H9 (cell line): ENCODE data around the gene HYAL3. TPM values are rescaled to one million over a fixed set of nuclear protein-coding genes. Genes with fewer than 3 reads are reported as not detected.
A peak's percentile ranks its signal among the peaks of the same experiment; 100 is the strongest.

Experiments
- DNase-seq: peaks from one replicate; pipeline ENCODE4 v3.0.0-alpha.2; 2017
- H2AFZ ChIP-seq: one replicate; pipeline ENCODE4 v1.6.1; 2013; ENCODE audit warnings: mild to moderate bottlenecking, low read length, control low read depth, moderate library complexity
- H2AK5ac ChIP-seq: 2 replicates; pipeline ENCODE4 v1.6.1; 2013; ENCODE audit warnings: low read length, control low read depth, mixed read lengths; ENCODE audit not compliant: insufficient read length
- H2BK120ac ChIP-seq: one replicate; pipeline ENCODE4 v1.6.1; 2013; ENCODE audit warnings: low read depth, mild to moderate bottlenecking, low read length, control low read depth, inconsistent platforms; ENCODE audit not compliant: poor library complexity, severe bottlenecking
- H2BK12ac ChIP-seq: 2 replicates; pipeline ENCODE4 v1.6.1; 2013; ENCODE audit warnings: low read length, control low read depth, mixed read lengths, low read depth; ENCODE audit not compliant: insufficient read length
- H2BK15ac ChIP-seq: 2 replicates; pipeline ENCODE4 v1.6.1; 2013; ENCODE audit warnings: low read depth, low read length, control low read depth
- H2BK20ac ChIP-seq: one replicate; pipeline ENCODE4 v1.6.1; 2013; ENCODE audit warnings: low read depth, mild to moderate bottlenecking, low read length, control low read depth, inconsistent platforms; ENCODE audit not compliant: poor library complexity, severe bottlenecking
- H2BK5ac ChIP-seq: 2 replicates; pipeline ENCODE4 v1.6.1; 2013; ENCODE audit warnings: low read length, control low read depth, mixed read lengths; ENCODE audit not compliant: insufficient read length
- H3K14ac ChIP-seq: 2 replicates; pipeline ENCODE4 v1.6.1; 2013; ENCODE audit warnings: low read length, control low read depth; ENCODE audit not compliant: insufficient read depth
- H3K18ac ChIP-seq: 2 replicates; pipeline ENCODE4 v1.6.1; 2013; ENCODE audit warnings: low read depth, mild to moderate bottlenecking, mixed read lengths, low read length, control low read depth; ENCODE audit not compliant: insufficient read length
- H3K23ac ChIP-seq: 2 replicates; pipeline ENCODE4 v1.6.1; 2013; ENCODE audit warnings: low read length, control low read depth, mixed read lengths, low read depth; ENCODE audit not compliant: insufficient read length
- H3K23me2 ChIP-seq: 2 replicates; pipeline ENCODE4 v1.6.1; 2013; ENCODE audit warnings: low read depth, mild to moderate bottlenecking, mixed read lengths, low read length, control low read depth; ENCODE audit not compliant: insufficient read length, poor library complexity, severe bottlenecking
- H3K27ac ChIP-seq: 2 replicates; pipeline ENCODE4 v1.5.1; 2013; ENCODE audit warnings: low read length, control low read depth, mixed read lengths, low read depth; ENCODE audit not compliant: insufficient read length
- H3K27me3 ChIP-seq: 2 replicates; pipeline ENCODE4 v1.6.1; 2013; ENCODE audit warnings: low read length, control low read depth, inconsistent platforms; ENCODE audit not compliant: insufficient read depth
- H3K4ac ChIP-seq: 2 replicates; pipeline ENCODE4 v1.6.1; 2013; ENCODE audit warnings: low read depth, mild to moderate bottlenecking, control low read depth, inconsistent platforms, low read length, moderate library complexity
- H3K4me1 ChIP-seq: 2 replicates; pipeline ENCODE4 v1.6.1; 2013; ENCODE audit warnings: low read length, control low read depth, inconsistent platforms; ENCODE audit not compliant: insufficient read depth
- H3K4me2 ChIP-seq: 2 replicates; pipeline ENCODE4 v1.6.1; 2013; ENCODE audit warnings: low read length, control low read depth, mixed read lengths; ENCODE audit not compliant: insufficient read length, insufficient read depth
- H3K56ac ChIP-seq: 2 replicates; pipeline ENCODE4 v1.6.1; 2013; ENCODE audit warnings: low read depth, mild to moderate bottlenecking, mixed read lengths, low read length, control low read depth; ENCODE audit not compliant: insufficient read length
- H3K79me1 ChIP-seq: 2 replicates; pipeline ENCODE4 v1.6.1; 2013; ENCODE audit warnings: low read depth, mild to moderate bottlenecking, moderate library complexity, low read length, control low read depth, inconsistent platforms; ENCODE audit not compliant: insufficient read depth, poor library complexity, severe bottlenecking
- H3K79me2 ChIP-seq: 2 replicates; pipeline ENCODE4 v1.6.1; 2013; ENCODE audit warnings: low read length, control low read depth, inconsistent platforms; ENCODE audit not compliant: insufficient read depth
- H3K9ac ChIP-seq: 2 replicates; pipeline ENCODE4 v1.6.1; 2013; ENCODE audit warnings: low read length, control low read depth, mixed read lengths; ENCODE audit not compliant: insufficient read length; ENCODE audit errors: extremely low read depth
- H3K9me3 ChIP-seq: one replicate; pipeline ENCODE4 v1.6.1; 2013; ENCODE audit warnings: low read depth, low read length, inconsistent platforms; ENCODE audit not compliant: control insufficient read depth
- H3T11ph ChIP-seq: one replicate; pipeline ENCODE4 v1.6.1; 2013; ENCODE audit warnings: mild to moderate bottlenecking, low read length, control low read depth, inconsistent platforms
- H4K20me1 ChIP-seq: one replicate; pipeline ENCODE4 v1.6.1; 2013; ENCODE audit not compliant: control insufficient read depth, insufficient read length, insufficient read depth
- H4K5ac ChIP-seq: 2 replicates; pipeline ENCODE4 v1.6.1; 2013; ENCODE audit warnings: low read depth, mild to moderate bottlenecking, mixed read lengths, low read length, control low read depth; ENCODE audit not compliant: insufficient read length
- H4K8ac ChIP-seq: replicated peaks from 2 replicates; pipeline ENCODE4 v1.6.1; 2013; ENCODE audit warnings: low read length, control low read depth, mixed read lengths, low read depth; ENCODE audit not compliant: insufficient read length
- H4K91ac ChIP-seq: 2 replicates; pipeline ENCODE4 v1.6.1; 2013; ENCODE audit warnings: low read depth, mild to moderate bottlenecking, moderate library complexity, mixed read lengths, low read length, control low read depth; ENCODE audit not compliant: insufficient read length
- H3K27ac Mint-ChIP-seq, 3 experiments: 2 replicates in 2 of 3; 3 replicates in 1 of 3; pipeline ENCODE4 v1.8.0; 2020 to 2021; ENCODE audit warnings: mixed read lengths in 3 of 3, mild to moderate bottlenecking in 1 of 3, moderate library complexity in 1 of 3
- H3K27me3 Mint-ChIP-seq: 2 replicates; pipeline ENCODE4 v1.8.0; 2021; ENCODE audit warnings: low read depth, mild to moderate bottlenecking, moderate library complexity, mixed read lengths
- H3K36me3 Mint-ChIP-seq, 3 experiments: 2 replicates in 2 of 3; 3 replicates in 1 of 3; pipeline ENCODE4 v1.8.0; 2020 to 2021; ENCODE audit warnings: low read depth in 3 of 3, mixed read lengths in 3 of 3; ENCODE audit not compliant: insufficient read depth in 1 of 3
- H3K4me1 Mint-ChIP-seq, 2 experiments: 2 replicates each; pipeline ENCODE4 v1.8.0; 2020; ENCODE audit warnings: mixed read lengths in 2 of 2
- H3K4me3 Mint-ChIP-seq, 2 experiments: 2 replicates in 1 of 2; 3 replicates in 1 of 2; pipeline ENCODE4 v1.8.0; 2020 to 2021; ENCODE audit warnings: mild to moderate bottlenecking in 2 of 2, mixed read lengths in 2 of 2, moderate library complexity in 1 of 2
- H3K9me3 Mint-ChIP-seq, 2 experiments: 2 replicates in 1 of 2; 3 replicates in 1 of 2; pipeline ENCODE4 v1.8.0; 2020; ENCODE audit warnings: mild to moderate bottlenecking in 2 of 2, mixed read lengths in 2 of 2, moderate library complexity in 1 of 2
- WGBS: extraction: QIAGEN DNeasy Blood & Tissue Kit; methylation state at CpG from one replicate; pipeline ENCODE4 v1.1.7; 2013; ENCODE audit warnings: missing lambda C conversion rate, low lambda C conversion rate, mixed read lengths; ENCODE audit not compliant: insufficient read length; ENCODE audit errors: extremely low coverage; 5-methylcytosine and 5-hydroxymethylcytosine counted together
- total RNA-seq: library from RNA; stranded (reverse); gene quantifications from 2 replicates; pipeline ENCODE4 v1.2.1, GENCODE V29; 2021
- TF ChIP-seq, protein P1 (sequence below): fragments of 200-600 bp; sonication (generic); conservative IDR thresholded peaks from 3 replicates; pipeline ENCODE4 v1.8.0; 2021; ENCODE audit warnings: antibody characterized with exemption, mild to moderate bottlenecking

The HYAL3 gene
- total RNA-seq, 1 experiment from 2014 or later: 3.1 TPM

GRCh38 chr3:50265571-50265970 lies 33.6 kb downstream of the HYAL3 start:
- H2AK5ac ChIP-seq: no peak overlapping the region
- no peak overlapping the region; the same call in 1 of the 2 replicates for H3K4ac ChIP-seq
- no peak overlapping the region for H4K5ac ChIP-seq
- H3K14ac ChIP-seq: peak overlapping the region; percentile 55; the same call in 1 of the 2 replicates
- H3K36me3 Mint-ChIP-seq: no peaks in the 10 kb centered on the region
- no peak for DNase-seq
- no peaks in the 10 kb centered on the region for H3K9me3 Mint-ChIP-seq
- H2AFZ ChIP-seq: no peak overlapping the region
- H3K23ac ChIP-seq: no peak overlapping the region
- H3K18ac ChIP-seq: peak overlapping the region; percentile 51
- no peak overlapping the region for H3K9ac ChIP-seq
- H2BK120ac ChIP-seq: no peak overlapping the region
- H4K91ac ChIP-seq: peak overlapping the region; percentile 36
- H3K27ac ChIP-seq: no peak overlapping the region
- H2BK20ac ChIP-seq: no peak overlapping the region
- peak overlapping the region in 1 of 2 experiments; percentile 31; a peak in 1 of 5 replicates for H3K4me3 Mint-ChIP-seq
- no peaks in the 10 kb centered on the region for H3K79me2 ChIP-seq
- peaks cover 3% of the 10 kb centered on the region; the same call in 1 of the 2 replicates for H3K27me3 Mint-ChIP-seq
- no peak overlapping the region for H2BK15ac ChIP-seq
- H3T11ph ChIP-seq: no peak overlapping the region
- no peaks in the 10 kb centered on the region for H3K27me3 ChIP-seq
- no peaks in the 10 kb centered on the region for H3K23me2 ChIP-seq
- no peak overlapping the region for H3K4me2 ChIP-seq
- peak overlapping the region; percentile 55 for H2BK12ac ChIP-seq
- no peaks in the 10 kb centered on the region for H3K79me1 ChIP-seq
- peaks cover 48 to 70% of the 10 kb centered on the region in 2 experiments for H3K4me1 Mint-ChIP-seq
- H4K20me1 ChIP-seq: no peaks in the 10 kb centered on the region
- peaks cover 5% of the 10 kb centered on the region; the same call in 1 of the 2 replicates for H3K4me1 ChIP-seq
- no CpG with 5 or more reads among the region's 1 CpG for WGBS
- H3K27ac Mint-ChIP-seq: peak overlapping the region in 2 of 3 experiments; percentile 77 to 87; a peak in 2 of 7 replicates
- no peak overlapping the region for H3K56ac ChIP-seq
- H4K8ac ChIP-seq: no peak overlapping the region
- H2BK5ac ChIP-seq: no peak overlapping the region
- H3K9me3 ChIP-seq: no peaks in the 10 kb centered on the region
- TF ChIP-seq, protein P1, sequence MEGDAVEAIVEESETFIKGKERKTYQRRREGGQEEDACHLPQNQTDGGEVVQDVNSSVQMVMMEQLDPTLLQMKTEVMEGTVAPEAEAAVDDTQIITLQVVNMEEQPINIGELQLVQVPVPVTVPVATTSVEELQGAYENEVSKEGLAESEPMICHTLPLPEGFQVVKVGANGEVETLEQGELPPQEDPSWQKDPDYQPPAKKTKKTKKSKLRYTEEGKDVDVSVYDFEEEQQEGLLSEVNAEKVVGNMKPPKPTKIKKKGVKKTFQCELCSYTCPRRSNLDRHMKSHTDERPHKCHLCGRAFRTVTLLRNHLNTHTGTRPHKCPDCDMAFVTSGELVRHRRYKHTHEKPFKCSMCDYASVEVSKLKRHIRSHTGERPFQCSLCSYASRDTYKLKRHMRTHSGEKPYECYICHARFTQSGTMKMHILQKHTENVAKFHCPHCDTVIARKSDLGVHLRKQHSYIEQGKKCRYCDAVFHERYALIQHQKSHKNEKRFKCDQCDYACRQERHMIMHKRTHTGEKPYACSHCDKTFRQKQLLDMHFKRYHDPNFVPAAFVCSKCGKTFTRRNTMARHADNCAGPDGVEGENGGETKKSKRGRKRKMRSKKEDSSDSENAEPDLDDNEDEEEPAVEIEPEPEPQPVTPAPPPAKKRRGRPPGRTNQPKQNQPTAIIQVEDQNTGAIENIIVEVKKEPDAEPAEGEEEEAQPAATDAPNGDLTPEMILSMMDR: no peak
